Stomach (tissue), 9 donors: ENCODE results near the gene SLC22A2. TPM values are rescaled to one million over a fixed set of nuclear protein-coding genes. Genes with fewer than 3 reads are reported as not detected.
A peak's percentile ranks its signal among the peaks of the same experiment; 100 is the strongest.

Source experiments
- DNase-seq, 2 donors: peaks; one replicate each; pipeline versions ENCODE4 v3.0.0 to v3.0.0-alpha.2; 2013 to 2019
- H3K27ac ChIP-seq, 5 donors: fragments of 200-600 bp in 4 of 5; sonication (generic) in 4 of 5; one replicate each; pipeline ENCODE4 v1.5.1; 2013 to 2019; ENCODE audit warnings: mild to moderate bottlenecking in 1 of 5, moderate library complexity in 1 of 5
- H3K27me3 ChIP-seq, 3 donors: fragments of 200-600 bp; sonication (generic); one replicate each; pipeline ENCODE4 v1.5.1; 2017 to 2019; ENCODE audit warnings: mixed run types in 1 of 3
- H3K36me3 ChIP-seq, 4 donors: fragments of 200-600 bp; sonication (generic); 1 replicate in 3 of 4; 2 replicates in 1 of 4; pipeline ENCODE4 v1.5.1; 2016 to 2019
- H3K4me1 ChIP-seq, 4 donors: fragments of 200-600 bp; sonication (generic); one replicate each; pipeline ENCODE4 v1.5.1; 2016 to 2019
- H3K4me3 ChIP-seq, 4 donors: fragments of 200-600 bp; sonication (generic) in 3 of 4; one replicate each; pipeline ENCODE4 v1.5.1; 2016 to 2019; ENCODE audit warnings: mild to moderate bottlenecking in 1 of 4
- H3K9me3 ChIP-seq, 4 donors: fragments of 200-600 bp; sonication (generic); one replicate each; pipeline ENCODE4 v1.5.1; 2016 to 2019
- EP300 ChIP-seq: sonication (generic); formaldehyde crosslinking; IDR thresholded peaks from one replicate; pipeline ENCODE4 v1.6.1; 2017; ENCODE audit warnings: antibody characterized with exemption
- POLR2A ChIP-seq, 4 donors: fragments of 450-650 bp; IDR thresholded peaks; one replicate each; pipeline ENCODE4 v1.6.1; 2016; ENCODE audit warnings: antibody characterized with exemption in 4 of 4, control low read depth in 2 of 4, mild to moderate bottlenecking in 1 of 4, moderate library complexity in 1 of 4
- POLR2AphosphoS5 ChIP-seq, 3 donors: sonication (generic); formaldehyde crosslinking; IDR thresholded peaks; one replicate each; pipeline ENCODE4 v1.6.1; 2016; ENCODE audit warnings: antibody characterized with exemption in 3 of 3
- WGBS, 5 donors: extraction: QIAGEN DNeasy Blood & Tissue Kit in 3 of 5; methylation state at CpG; one replicate each; pipeline versions ENCODE4 v1.1.5 to v1.1.7; 2013 to 2018; 5-methylcytosine and 5-hydroxymethylcytosine counted together
- intact Hi-C: fragments of 100-400 bp; cut with DNase I; formaldehyde crosslinking; loops from one replicate; pipeline ENCODE4 v1.15.1; 2023; ENCODE audit warnings: low total_unique reads
- polyA plus RNA-seq, 3 donors: library from polyadenylated mRNA; stranded (reverse); fragments of 200-250 nt; gene quantifications; one replicate each; pipeline ENCODE4 v1.2.3, GENCODE V29; 2013
- total RNA-seq, 5 donors: library from RNA; depleted of rRNA; stranded (reverse); fragments of >200 nt; gene quantifications; one replicate each; pipeline versions ENCODE4 v1.1.0 to v1.2.3, GENCODE V29; 2014 to 2016
- TF ChIP-seq, protein P1 (sequence below), 7 experiments: fragments of 450-650 bp in 4 of 7; fragments of 200-600 bp in 3 of 7; sonication (generic) in 3 of 7; IDR thresholded peaks; one replicate each; pipeline ENCODE4 v1.5.1; 2016 to 2019; ENCODE audit warnings: antibody characterized with exemption in 7 of 7, control low read depth in 2 of 7, mild to moderate bottlenecking in 1 of 7
- donor health status: healthy with polysubstance abuse.
- donor health status: Bipolar disorder and iron deficiency.
- donor health status: healthy.

The SLC22A2 gene
- total and polyA plus RNA-seq, 8 donors: not detected

DNA sequence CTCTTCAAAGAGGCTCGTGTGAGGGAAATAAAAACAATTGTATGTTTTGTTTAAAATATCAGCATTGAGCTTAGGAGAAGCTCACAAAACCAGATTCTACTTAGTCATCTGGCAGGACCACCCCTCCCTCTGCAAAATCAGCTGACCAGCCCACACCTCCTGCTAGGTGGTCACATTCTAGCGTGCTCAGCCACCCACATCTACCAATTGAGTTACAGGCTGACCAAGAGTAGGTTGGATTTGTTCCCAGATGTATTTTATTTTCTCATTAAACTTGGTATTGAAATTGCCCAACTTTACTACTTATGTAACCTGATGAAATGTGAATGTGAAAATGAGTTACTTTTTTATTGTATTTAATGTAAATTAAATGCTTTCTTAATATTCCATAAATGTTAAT lies 56.2 kb downstream of the SLC22A2 start:
- Histone ChIP-seq H3K36me3 (no peaks in the 10 kb centered on the region), H3K4me3 (no peak overlapping the region), H3K4me1 (no peaks in the 10 kb centered on the region), H3K27ac (no peak overlapping the region), H3K9me3 (peaks cover 0 to 10% (median 3%) of the 10 kb centered on the region in 4 donors), H3K27me3 (no peaks in the 10 kb centered on the region)
- WGBS, 5 donors: 43 to 70% (median 66%) methylated on average over 2 of the region's 2 CpGs
- intact Hi-C loops: no loop called here
- DNase-seq: no peak
- TF ChIP-seq POLR2AphosphoS5 (IDR thresholded peaks at IDR 0.05) (no peak), EP300 (no peak), POLR2A (IDR thresholded peaks at IDR 0.05) (no peak)
- TF ChIP-seq, protein P1, sequence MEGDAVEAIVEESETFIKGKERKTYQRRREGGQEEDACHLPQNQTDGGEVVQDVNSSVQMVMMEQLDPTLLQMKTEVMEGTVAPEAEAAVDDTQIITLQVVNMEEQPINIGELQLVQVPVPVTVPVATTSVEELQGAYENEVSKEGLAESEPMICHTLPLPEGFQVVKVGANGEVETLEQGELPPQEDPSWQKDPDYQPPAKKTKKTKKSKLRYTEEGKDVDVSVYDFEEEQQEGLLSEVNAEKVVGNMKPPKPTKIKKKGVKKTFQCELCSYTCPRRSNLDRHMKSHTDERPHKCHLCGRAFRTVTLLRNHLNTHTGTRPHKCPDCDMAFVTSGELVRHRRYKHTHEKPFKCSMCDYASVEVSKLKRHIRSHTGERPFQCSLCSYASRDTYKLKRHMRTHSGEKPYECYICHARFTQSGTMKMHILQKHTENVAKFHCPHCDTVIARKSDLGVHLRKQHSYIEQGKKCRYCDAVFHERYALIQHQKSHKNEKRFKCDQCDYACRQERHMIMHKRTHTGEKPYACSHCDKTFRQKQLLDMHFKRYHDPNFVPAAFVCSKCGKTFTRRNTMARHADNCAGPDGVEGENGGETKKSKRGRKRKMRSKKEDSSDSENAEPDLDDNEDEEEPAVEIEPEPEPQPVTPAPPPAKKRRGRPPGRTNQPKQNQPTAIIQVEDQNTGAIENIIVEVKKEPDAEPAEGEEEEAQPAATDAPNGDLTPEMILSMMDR (IDR thresholded peaks at IDR 0.05): no peak

DNA sequence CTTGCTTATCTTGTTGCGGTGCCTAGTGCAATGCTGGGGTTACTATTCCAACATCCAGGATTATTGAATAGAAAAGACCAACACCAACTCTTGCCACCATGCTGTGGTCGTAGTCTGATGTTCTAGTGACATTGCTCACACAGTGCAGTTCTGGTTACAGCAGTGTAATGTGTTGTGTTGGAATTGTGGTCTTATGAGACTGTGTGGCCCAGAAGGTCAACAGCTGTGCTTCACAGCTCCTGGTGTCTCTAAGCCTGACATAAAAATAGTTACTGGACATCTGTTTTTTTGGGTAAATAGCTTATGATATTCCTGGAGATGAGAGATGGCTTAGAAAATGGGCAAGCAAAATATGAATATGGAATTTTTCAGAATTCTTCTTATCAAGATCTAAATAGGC lies 57.6 kb downstream of the SLC22A2 start:
- Histone ChIP-seq H3K27ac (no peak overlapping the region), H3K36me3 (no peaks in the 10 kb centered on the region), H3K27me3 (no peaks in the 10 kb centered on the region), H3K4me3 (no peak overlapping the region), H3K4me1 (no peaks in the 10 kb centered on the region), H3K9me3 (peaks cover 0 to 4% (median 1%) of the 10 kb centered on the region in 4 donors)
- no peak for TF ChIP-seq POLR2A (IDR thresholded peaks at IDR 0.05)
- TF ChIP-seq, protein P1 (IDR thresholded peaks at IDR 0.05): no peak
- TF ChIP-seq EP300: no peak
- TF ChIP-seq POLR2AphosphoS5 (IDR thresholded peaks at IDR 0.05): no peak
- DNase-seq: no peak
- WGBS, 5 donors: 69 to 82% (median 73%) methylated on average over 2 of the region's 2 CpGs
- intact Hi-C loops: no loop called here

DNA sequence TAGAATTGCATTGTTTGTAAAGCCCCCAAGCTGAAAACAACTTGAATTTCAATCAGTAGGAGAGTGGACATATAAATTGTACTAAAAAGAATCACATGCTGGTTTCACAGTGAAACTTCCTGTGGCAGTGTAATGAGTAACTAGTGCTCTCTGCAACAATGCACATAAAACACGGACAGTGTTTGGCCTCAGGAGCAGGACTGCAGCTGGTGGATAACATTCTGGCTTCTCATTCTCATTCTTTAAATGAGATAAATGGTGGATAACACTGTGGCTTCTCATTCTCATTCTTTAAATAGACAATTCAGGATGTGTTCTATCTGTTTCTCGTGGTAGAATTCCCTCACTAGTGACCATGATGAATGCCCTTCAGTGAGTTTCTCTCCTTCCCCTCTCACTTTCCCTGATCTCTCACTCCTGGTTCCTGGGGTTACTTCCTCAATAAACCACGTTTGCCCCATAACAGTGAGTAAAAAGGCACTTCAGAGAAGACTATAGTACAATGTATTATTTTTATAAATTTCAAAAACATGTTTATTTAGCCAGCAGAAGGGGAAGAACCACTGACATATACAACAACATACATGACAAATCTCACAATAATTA lies 59.9 kb downstream of the SLC22A2 start:
- DNase-seq: peak in 1 of 2 donors; percentile 63
- no peak overlapping the region for H3K4me3 ChIP-seq
- intact Hi-C loops: no loop called here
- no peak overlapping the region for H3K27ac ChIP-seq
- H3K9me3 ChIP-seq: peaks cover 0 to 22% (median 14%) of the 10 kb centered on the region in 4 donors
- H3K4me1 ChIP-seq: no peaks in the 10 kb centered on the region
- 5 to 10% (median 9%) methylated on average over 3 of the region's 3 CpGs for WGBS, 5 donors
- H3K27me3 ChIP-seq: no peaks in the 10 kb centered on the region
- no peaks in the 10 kb centered on the region for H3K36me3 ChIP-seq
- TF ChIP-seq EP300 (no peak), POLR2AphosphoS5 (IDR thresholded peaks at IDR 0.05) (no peak), POLR2A (IDR thresholded peaks at IDR 0.05) (no peak)
- TF ChIP-seq, protein P1 (IDR thresholded peaks at IDR 0.05): no peak

DNA sequence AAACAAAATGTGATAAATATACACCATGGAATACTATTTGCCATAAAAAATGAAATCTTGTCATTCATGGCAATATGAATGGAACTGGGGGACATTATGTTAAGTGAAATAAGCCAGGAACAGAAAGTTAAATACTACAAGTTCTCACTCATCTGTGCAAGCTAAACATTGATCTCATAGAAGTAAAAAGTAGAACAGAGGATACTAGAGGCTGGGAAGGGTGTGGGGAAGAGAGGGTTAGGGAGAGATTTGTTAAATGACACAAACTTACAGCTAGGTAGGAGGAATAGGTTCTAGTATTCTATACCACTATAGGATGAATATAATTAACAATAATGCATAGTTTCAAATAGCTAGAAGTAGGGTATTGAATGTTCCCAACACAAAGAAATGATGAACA lies 61.0 kb downstream of the SLC22A2 start:
- H3K27me3 ChIP-seq: no peaks in the 10 kb centered on the region
- H3K4me3 ChIP-seq: no peak overlapping the region
- TF ChIP-seq POLR2A (IDR thresholded peaks at IDR 0.05) (no peak), EP300 (no peak), POLR2AphosphoS5 (IDR thresholded peaks at IDR 0.05) (no peak)
- TF ChIP-seq, protein P1 (IDR thresholded peaks at IDR 0.05): no peak
- no peaks in the 10 kb centered on the region for H3K4me1 ChIP-seq
- H3K9me3 ChIP-seq: peaks cover 3 to 32% (median 21%) of the 10 kb centered on the region in 4 donors
- no peaks in the 10 kb centered on the region for H3K36me3 ChIP-seq
- intact Hi-C loops: no loop called here
- no peak overlapping the region for H3K27ac ChIP-seq
- no peak for DNase-seq
